HG03025 (cell line): Measurements from ENCODE around the gene ZC2HC1C.
"Not testable (repeated sequence)": the region's sequence is repeated elsewhere in the genome, so short reads cannot be mapped to it uniquely, and the experiment has no call there.

ENCODE experiments used
- ATAC-seq: cut with Tn5 transposase; IDR thresholded peaks from one replicate; pipeline ENCODE4 v1.9.1; 2021; ENCODE audit warnings: mild to moderate bottlenecking, moderate library complexity; ENCODE audit not compliant: unreplicated experiment, low FRiP score

ZC2HC1C gene

DNA sequence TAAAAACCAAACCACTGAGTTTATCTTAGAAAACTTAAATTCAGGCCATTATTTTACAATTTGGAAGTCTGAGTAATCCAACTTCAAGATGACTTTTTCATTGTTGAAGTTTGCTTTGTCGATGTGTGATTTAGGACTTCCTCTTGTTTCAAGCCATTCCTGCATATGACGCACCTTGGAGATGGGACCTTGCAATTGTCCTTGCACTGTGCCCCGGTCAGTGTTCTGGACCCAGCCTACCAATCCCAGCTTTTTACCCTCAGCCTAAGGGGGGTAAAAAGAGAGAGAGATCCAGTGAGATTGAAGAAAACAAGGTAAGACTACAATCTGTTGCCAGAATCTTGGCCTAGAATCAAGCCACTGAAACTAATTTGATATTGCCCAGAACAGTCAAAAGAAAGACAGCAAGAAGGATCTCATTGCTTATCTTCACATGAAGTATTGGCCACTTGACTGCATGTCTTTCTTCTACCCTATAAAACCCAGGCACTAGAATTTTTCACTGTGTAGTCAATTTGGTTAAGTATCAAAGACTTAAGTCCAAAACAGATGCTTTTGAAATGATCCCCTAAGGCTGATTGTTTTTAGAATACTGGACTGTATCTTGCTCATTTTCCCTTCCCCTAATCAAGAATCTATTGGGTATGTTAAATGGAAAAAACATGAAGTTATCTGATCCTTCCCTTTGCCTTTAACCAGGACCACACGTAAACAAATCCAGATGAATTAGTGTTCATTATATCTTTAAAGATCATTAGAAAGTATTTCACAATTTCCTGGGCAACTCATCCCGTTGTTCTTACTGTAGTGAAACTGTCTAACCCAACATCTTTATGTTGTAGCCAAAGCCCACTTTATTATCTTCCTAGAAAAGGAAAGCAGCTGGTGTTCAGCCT is 15.8 kb upstream of the ZC2HC1C start:
- ATAC-seq: no peak

DNA sequence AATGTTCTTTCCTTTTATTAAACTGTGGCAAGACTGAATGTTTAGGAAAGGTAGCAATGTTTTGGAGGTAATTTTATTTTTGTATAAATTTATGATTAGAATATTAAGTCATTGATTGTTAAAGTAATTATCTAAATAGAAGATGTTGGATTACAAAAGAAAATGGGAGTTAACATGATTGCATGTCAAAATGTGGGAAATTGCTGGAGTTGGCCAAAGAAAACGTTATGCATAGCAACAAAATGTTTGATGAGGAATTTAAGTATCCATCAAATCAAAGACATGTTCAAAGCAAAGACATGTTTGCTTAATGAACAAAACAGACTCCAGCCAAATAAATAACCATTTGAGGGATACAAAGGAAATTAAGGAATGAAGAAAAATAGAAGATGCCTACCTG is 15.0 kb upstream of the ZC2HC1C start:
- no peak for ATAC-seq

DNA sequence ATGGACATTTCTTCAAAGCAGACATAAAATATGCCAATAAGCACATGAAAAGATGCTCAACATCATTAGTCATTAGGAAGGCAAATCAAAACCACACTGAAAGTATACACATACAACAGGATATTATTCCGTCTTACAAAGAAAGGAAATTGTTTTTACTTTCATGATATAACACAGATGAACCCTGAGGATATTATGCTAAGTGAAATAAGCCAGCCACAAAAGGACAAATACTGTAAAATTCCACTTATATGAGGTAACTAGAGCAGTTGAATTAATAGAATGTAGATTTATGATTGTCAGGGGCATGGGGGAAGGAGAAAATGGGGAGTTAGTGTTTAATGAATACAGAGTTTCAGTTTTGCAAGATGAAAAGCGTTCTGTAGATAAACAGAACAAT is 9.8 kb upstream of the ZC2HC1C start:
- ATAC-seq: no peak

DNA sequence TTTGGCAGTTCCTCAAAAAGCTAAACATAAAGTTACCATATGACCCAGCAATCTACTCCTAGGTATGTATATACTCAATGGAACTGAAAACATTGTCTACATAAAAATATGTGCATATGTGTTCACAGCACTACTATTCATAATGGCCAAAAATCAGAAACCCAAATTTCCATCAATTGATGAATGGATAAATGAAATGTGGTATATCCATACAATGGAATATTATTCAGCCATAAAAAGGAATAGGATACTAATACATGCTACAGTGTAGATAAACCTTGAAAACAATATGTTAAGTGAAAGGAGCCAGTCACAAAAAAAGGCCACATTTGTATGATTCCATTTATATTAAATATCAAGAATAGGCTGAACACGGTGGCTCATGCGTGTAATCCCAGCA is 9.0 kb upstream of the ZC2HC1C start:
- no peak for ATAC-seq

DNA sequence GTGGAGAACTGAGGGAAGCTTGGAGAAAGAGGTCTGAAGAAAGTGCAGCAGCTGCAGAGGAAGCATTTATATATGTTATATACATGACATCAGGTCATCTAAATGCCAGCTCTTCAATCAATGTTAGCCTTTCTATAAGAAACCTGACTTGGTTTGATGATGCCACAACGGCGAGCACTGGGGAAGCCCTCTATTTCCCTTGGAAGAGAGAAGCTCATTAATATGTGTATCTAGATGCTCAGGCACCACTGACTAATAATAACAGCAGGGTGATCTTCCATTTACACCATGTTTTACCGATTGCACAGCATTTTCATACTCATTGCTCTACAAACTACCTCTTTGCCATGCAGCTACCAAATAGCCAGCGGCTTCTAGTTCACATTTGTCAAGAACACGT is 6.4 kb upstream of the ZC2HC1C start:
- no peak for ATAC-seq

DNA sequence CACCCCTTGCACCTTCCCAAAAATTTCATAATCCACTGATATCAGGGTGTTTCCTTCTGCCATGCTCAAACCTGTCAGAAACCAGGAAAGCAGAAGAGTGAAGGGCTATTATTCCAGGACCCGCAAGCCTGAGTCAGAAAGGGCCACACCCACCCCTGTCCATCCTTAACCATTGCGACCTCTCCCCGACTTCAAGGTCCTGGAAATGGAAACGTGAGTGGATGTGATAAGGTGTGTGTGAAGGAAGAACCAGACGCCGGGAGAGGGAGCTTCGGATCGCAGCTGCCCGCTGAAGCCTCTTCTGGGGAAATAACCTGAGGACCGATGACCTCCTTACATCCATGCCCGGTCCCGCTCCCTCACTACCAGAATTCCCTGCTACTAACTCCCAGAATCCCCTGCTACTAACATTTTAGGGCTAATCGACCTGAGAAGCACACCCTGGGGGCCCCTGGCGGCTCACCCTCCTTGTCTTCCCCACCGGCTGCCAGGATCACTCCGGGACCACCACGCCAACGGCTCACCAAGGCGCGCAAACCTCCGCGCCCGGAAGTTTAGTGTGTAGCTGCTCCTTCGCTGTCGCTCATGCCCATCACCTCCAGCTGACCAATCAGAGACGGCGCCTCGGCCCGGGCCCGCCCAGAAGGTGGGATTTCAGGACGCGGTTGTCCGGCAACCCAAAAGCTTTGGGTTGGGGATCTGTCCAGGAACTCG is 5.8 kb upstream of the ZC2HC1C start, which contains the start of gene ACYP1:
Gene ACYP1, minus strand, starts transcription at position 534 of the 714 bp plus-strand sequence. Its CDS starts 471 bp downstream, at position 63.
- peak; percentile 90 for ATAC-seq

DNA sequence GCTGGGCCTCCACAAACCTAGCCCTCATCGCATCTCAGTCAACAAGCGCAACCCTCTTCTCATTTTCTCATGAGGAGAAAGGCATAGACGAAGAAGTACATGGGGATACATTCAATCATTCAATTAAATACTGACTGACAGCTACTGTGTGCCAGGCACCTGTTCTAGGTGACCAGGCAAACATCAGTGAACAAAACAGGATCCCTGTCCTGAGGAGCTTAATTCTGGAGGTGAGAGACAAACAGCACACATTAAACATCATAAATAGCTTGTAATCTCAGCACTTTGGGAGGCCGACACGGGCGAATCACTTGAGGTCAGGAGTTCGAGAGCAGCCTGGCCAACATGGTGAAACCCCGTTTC is 5.3 kb upstream of the ZC2HC1C start:
- peak; percentile 20 for ATAC-seq

DNA sequence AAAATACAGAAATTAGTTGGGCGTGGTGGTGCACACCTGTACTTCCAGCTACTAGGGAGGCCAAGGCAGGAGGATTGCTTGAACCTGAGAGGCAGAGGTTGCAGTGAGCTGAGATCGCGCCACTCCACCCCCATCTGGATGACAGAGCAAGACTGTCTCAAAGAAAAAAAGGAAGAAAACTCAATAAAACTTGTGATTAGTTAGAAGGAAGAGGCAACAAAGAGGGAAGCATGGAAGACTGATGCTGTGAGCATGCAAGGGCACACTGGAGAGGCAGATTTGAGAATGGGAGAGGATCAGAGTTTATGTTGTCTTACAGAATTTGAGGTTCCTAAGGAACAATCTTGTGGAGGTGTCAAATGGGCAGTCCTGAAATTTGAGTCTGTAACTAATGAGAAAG is 2.8 kb upstream of the ZC2HC1C start:
- ATAC-seq: no peak

DNA sequence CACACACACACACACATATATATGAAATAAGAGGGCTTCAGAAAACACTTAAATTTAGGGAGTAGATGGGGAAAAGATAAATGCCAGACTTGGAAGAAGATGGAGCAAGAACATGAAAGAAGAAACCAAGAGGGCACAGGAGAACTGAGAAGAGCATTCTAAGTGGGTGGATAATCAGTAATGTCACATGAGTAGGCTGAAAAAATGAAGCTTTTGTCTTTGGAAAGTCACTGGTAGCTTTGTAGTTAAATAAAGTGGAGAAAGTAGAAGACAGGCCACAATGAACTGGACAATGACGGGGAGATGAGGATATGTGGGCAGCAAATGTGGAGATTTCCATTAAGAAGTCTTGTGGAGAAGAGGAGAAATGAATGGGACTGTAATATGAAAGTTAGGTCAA is 2.2 kb upstream of the ZC2HC1C start:
- no peak for ATAC-seq

DNA sequence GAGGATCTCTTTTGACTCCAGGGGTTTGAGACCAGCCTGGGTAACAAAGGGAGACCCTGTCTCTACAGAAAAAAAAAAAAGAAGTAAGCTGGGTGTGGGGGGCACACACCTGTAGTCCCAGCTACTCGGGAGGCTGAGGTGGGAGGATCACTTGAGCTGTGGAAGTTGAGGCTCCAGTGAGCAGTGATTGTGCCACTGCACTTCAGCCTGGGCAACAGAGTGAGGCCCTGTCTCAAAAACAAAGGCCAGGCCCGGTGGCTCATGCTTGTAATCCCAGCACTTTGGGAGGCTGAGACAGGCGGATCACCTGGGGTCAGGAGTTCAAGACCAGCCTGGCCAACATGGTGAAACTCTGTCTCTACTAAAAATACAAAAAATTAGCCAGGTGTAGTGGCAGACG is 1.7 kb upstream of the ZC2HC1C start:
- ATAC-seq: not testable (repeated sequence)

DNA sequence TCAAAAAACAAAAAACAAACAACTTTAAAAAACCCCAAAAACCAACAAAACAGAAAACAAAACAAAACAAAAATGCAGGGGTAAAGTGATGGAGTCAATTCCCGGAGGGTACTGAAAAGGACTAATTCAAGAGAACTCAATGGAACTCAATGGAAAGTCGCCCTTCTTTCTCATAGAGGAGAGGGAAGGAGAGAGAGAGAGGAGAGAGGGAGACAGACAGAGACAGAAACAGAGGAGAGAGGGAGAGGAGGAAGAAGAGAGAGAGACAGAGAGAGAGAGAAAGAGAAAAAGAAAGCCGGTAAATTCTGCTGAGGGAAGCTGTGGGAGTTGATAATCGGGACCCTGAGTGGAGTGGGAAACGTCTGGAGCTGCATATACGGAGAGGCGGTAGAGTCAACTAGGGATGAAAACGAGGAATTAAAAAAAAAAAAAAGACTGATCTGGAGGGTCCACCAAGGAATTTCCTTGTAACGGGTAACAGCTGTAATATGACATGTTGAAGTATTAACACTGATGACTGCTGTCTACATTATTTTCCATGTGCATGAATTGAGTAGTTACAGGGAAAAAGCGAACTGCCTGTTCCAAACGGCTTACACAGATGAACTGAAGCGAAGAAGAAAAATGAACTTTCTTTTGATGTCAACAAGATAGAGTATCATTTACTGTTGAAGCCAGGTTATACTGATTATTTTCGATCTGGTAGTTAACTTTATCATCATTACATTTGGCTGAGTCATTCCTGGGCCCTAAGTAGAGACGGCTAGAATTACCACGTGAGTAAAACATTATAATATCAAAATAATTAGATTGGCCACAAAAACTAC is 934 bp upstream of the ZC2HC1C start:
- no peak for ATAC-seq

DNA sequence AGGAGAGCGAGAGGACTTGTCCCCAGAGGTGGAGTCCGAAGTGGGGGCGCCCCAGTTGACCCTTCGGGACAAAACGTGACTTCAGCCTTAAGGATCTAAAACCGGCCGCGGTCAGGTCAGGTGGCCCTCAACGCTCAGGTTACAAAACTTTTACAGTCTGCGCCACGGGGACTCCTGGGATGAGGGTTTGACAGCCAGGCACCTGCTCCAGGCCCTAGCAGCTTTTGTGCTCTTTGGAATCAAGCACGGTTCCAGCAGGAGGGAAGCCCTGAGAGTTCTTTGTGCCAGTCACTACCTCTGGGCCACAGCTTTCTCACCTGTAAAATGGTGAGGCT is 337 bp downstream of the ZC2HC1C start:
- no peak for ATAC-seq

DNA sequence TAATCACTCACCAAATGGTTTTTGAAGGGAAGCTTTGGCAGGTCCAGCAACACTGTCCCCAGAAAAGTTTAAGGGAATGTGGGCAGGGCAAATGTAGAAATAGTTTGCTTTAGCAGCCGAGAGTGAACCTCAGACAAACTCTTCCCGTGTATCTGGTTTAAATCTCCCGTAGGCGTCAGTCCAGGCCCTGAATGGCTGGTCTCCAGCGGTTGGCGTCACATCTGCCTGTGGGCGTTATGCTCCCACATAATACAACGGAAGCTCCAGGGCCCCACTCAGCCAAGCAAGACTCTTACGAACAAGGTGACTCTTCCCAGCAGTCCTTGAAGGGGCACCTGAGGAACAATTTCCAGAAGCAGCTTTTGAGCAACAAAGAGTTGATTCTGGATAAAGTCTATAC is 942 bp downstream of the ZC2HC1C start:
- ATAC-seq: no peak

DNA sequence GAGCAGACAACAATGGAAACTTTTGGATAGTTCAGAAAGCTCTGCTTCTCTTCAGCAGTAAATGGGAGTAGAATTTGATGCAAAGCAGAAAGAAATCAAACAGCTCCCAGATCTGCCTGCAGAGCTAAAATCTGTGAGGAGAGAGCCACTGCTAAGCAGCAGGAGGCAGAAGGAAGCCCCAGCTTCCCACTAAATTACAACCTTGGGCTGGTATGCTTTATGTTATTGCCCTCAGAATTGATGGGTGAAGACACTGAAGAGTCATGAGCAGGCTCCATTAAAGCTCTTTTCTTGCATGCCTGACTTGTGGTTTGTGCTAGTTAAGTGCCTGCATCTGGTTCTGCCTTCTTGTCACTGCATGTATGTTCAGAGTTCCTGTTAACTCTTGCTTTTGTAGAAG is 8.4 kb downstream of the ZC2HC1C start:
- no peak for ATAC-seq

DNA sequence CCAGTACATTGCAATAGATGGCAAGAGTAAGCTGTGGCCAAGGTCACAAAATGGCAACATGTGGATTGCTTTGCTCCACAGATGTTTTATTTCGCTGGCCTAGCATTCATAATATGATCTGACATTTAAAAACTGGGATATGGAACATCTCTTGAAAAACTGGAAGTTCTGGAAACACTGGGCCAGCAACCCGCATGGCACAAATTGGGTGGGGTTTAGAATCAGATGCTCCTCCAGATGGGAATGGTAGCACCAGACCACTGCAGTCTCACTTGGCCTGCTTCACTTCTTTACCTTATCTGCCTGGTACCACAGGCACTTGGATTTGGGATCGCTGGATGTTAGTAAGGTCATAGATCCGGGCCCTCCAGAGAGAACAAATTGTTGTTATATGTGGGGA is 10.1 kb downstream of the ZC2HC1C start:
- ATAC-seq: no peak

DNA sequence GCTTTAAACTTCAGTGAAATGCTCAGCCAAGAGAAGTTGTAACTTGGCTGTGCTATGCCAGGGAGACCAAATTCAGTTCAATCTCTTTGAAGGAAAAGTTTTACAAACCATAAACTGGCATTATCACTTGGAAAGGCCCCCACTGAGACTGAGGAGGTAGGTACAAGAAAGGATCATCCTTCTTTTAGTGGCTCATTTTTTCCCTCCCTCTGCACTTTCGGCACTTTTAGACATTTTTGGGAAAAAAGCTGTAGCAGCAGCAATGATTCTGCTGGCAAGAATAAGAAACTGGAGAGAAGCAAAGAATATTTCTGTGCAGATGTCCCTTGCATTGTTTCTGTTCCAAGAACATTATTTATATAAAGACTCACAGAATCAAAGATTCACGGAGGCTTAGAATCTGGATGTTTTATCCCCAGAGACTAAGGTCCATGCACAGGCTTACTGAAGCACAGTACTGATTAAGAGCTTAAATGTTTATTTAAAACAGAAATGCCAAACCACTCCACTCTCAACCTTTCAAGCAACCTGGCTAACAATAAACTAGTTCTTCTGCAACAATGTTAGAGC is 12.3 kb downstream of the ZC2HC1C start:
- ATAC-seq: no peak

DNA sequence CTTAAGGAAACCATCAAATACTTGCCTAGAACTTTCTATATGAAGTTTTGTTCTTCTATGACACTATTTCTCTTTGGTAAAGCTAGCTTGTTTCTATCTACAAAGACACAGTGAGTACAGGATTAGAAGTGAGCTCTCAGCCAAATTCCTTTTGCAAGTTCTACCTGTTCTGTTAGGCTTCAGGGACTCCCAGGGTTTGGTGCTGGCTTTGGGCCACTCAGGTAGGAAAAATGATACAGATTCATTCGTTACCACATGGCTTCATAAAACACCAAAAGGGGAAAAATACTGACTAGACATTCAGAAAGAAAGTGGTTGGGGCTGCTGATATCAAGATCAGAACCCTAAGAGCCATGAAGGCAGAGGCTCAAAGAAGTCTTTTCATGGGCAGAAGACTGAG is 13.8 kb downstream of the ZC2HC1C start:
- no peak for ATAC-seq

DNA sequence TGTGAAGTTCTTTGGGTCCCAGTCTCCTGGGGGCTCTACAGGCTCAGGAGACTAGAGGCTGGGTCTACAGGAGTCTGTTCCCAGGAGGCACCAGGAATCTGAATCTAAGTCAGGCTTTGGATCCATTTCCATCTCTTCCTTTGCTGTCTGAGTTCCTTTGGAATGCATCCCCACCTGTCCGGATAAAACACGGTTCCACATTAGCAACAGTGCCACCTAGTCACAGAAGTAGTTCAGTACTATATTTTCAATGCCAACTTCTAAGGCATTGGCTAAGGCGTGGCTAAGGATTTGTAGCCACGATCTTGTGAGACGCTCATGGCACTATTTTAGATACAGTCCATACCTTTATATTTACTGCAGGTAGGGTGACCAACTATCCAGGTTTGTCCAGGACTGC is 15.1 kb downstream of the ZC2HC1C start:
- ATAC-seq: no peak

DNA sequence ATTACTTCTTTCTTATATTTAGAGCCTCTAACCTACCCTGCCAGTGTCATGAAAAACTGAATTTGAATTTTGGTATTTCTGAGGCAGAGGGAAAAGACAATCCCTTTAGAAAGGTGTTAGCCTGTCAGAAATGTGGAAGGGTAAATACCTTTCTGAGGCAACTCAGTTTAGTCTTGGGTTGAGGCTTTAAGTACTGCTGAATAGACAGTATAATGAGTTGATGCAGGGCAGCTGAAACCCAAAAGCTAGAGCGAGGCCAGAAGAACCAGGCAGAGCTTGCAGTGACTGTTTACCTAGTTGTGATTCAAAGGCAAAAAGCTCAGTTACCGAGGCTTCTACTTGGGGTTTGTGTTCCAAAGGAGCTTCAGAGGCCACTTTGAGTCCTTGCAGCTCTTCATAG is 18.7 kb downstream of the ZC2HC1C start:
- ATAC-seq: no peak

DNA sequence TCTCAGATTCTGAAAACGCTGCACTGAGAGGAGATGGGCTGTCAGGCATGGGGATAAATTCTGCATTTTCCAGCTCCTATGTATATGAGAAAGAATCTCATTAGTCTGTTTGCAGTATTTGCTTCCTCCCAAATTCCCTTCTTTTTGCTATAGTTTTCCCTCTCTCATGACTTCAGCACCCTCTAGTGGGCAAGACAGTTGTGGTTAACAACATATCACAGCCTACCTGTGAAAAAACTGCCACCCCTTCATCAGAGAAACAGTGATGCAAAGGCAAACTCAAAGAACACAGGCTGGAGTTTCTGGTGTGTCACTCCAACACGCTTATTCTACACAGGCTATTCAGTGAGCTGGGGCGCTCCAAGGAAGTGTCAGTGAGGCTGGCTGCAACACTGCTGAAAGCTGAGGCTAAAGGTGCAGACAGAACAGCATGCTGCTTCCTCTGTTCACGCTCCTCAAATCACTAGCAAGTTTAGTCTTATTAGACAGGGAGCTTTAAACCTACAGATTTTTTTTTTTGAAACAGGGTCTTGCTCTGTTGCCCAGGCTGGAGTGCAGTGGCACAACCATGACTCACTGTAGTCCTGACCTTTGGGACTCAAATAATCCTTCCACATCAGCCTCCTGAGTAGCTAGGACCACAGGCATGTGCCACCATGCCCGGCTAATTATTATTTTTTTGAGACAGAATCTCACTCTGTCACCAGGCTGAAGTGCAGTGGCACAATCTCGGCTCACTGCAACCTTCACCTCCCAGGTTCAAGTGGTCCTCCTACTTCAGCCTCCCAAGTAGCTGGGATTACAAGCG is 19.3 kb downstream of the ZC2HC1C start:
- ATAC-seq: no peak
